A673 (cell line): ENCODE measurements around the gene MYRIP.

Source experiments
- CTCF ChIP-seq: fragments of 300-800, 200-600 bp; sonication (generic); conservative IDR thresholded peaks from 2 replicates; pipeline ENCODE4 v1.5.1; 2017; ENCODE audit warnings: low read depth, mild to moderate bottlenecking, antibody characterized with exemption, low read length, moderate library complexity, mixed read lengths
- EZH2 ChIP-seq: fragments of 200-600 bp; sonication (generic); IDR thresholded peaks from 2 replicates; pipeline ENCODE4 v1.6.1; 2017; ENCODE audit warnings: borderline replicate concordance, low read depth, mild to moderate bottlenecking, mixed read lengths, antibody characterized with exemption, low read length; ENCODE audit not compliant: poor library complexity, severe bottlenecking

GRCh38 chr3:40185029-40185695 is 375.8 kb downstream of the MYRIP start:
- no peak for TF ChIP-seq CTCF
- no peak for TF ChIP-seq EZH2
